Esophagus squamous epithelium (tissue), 5 donors: ENCODE data around the gene UQCRHL. TPM values are rescaled to one million over a fixed set of nuclear protein-coding genes. Genes with fewer than 3 reads are reported as not detected.

Experiments
- DNase-seq: peaks from one replicate; lab custom pipeline; 2025; lab: John Stamatoyannopoulos, UW
- H3K27ac ChIP-seq, 4 donors: fragments of 200-600 bp; sonication (generic); one replicate each; pipeline ENCODE4 v1.5.1; 2016 to 2019; ENCODE audit warnings: mild to moderate bottlenecking in 1 of 4
- H3K27me3 ChIP-seq, 4 donors: fragments of 200-600 bp; sonication (generic); 1 replicate in 3 of 4; 2 replicates in 1 of 4; pipeline versions ENCODE4 v1.5.1 to v1.6.0; 2017 to 2021; ENCODE audit warnings: antibody characterized with exemption in 1 of 4
- H3K36me3 ChIP-seq, 3 donors: fragments of 200-600 bp; sonication (generic); one replicate each; pipeline ENCODE4 v1.5.1; 2016 to 2019
- H3K4me1 ChIP-seq, 3 donors: fragments of 200-600 bp; sonication (generic); one replicate each; pipeline ENCODE4 v1.5.1; 2017 to 2019
- H3K4me3 ChIP-seq, 4 donors: fragments of 200-600 bp; sonication (generic); 1 replicate in 3 of 4; 2 replicates in 1 of 4; pipeline ENCODE4 v1.5.1; 2016 to 2019; ENCODE audit warnings: mild to moderate bottlenecking in 2 of 4, moderate library complexity in 1 of 4
- H3K9me3 ChIP-seq, 3 donors: fragments of 200-600 bp; sonication (generic); one replicate each; pipeline ENCODE4 v1.5.1; 2016 to 2019
- POLR2A ChIP-seq, 4 donors: fragments of 450-650 bp; IDR thresholded peaks; one replicate each; pipeline ENCODE4 v1.6.1; 2017; ENCODE audit warnings: antibody characterized with exemption in 4 of 4, mild to moderate bottlenecking in 4 of 4, moderate library complexity in 3 of 4
- WGBS, 2 donors: methylation state at CpG; one replicate each; pipeline ENCODE4 v1.1.5; 2018; 5-methylcytosine and 5-hydroxymethylcytosine counted together
- intact Hi-C: fragments of 100-400 bp; cut with DNase I; formaldehyde crosslinking; loops from one replicate; pipeline ENCODE4 v1.15.0; 2022
- total RNA-seq, 4 donors: library from RNA; depleted of rRNA; stranded (reverse); fragments of >200 nt; gene quantifications; one replicate each; pipeline ENCODE4 v1.1.0, GENCODE V29; 2016
- TF ChIP-seq, protein P1 (sequence below), 6 experiments: fragments of 450-650 bp in 4 of 6; fragments of 200-600 bp in 2 of 6; sonication (generic) in 2 of 6; IDR thresholded peaks; one replicate each; pipeline ENCODE4 v1.5.1; 2016 to 2019; ENCODE audit warnings: antibody characterized with exemption in 6 of 6, mild to moderate bottlenecking in 4 of 6, moderate library complexity in 4 of 6
- donor health status: DM: yes; HTN: yes; CAD: no.

Gene UQCRHL
- total RNA-seq, 4 donors from 2014 or later, result 0.64 to 1.8 (median 0.78) TPM

DNA sequence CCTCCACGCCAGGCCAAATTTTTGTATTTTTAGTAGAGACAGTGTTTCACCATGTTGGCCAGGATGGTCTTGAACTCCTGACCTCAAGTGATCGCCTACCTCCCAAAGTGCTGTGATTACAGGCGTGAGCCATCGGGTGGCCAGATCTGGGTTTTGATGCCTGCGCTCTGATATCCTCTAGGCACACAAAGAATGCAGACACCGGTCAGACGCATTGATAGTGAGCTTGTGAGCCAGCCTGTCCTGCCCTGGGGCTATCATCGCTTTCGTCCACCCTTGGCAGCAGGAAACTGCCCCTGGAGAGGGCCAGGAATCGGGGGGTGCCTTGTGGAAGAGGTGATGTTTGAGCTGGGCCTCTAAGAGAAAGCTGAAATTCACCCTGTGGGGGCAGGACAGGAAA lies 44.9 kb downstream of the UQCRHL start:
- Histone ChIP-seq H3K4me3 (no peak overlapping the region), H3K27me3 (peaks cover 0 to 33% (median 1%) of the 10 kb centered on the region in 4 donors), H3K4me1 (peaks cover 40 to 84% (median 45%) of the 10 kb centered on the region in 3 donors), H3K36me3 (peaks cover 0 to 12% (median 0%) of the 10 kb centered on the region in 3 donors), H3K9me3 (no peaks in the 10 kb centered on the region), H3K27ac (no peak overlapping the region)
- intact Hi-C loops, result no loop called here
- WGBS, 2 donors, result 77 to 90% methylated on average over 2 to 10 of the region's 10 CpGs
- TF ChIP-seq, protein P1, sequence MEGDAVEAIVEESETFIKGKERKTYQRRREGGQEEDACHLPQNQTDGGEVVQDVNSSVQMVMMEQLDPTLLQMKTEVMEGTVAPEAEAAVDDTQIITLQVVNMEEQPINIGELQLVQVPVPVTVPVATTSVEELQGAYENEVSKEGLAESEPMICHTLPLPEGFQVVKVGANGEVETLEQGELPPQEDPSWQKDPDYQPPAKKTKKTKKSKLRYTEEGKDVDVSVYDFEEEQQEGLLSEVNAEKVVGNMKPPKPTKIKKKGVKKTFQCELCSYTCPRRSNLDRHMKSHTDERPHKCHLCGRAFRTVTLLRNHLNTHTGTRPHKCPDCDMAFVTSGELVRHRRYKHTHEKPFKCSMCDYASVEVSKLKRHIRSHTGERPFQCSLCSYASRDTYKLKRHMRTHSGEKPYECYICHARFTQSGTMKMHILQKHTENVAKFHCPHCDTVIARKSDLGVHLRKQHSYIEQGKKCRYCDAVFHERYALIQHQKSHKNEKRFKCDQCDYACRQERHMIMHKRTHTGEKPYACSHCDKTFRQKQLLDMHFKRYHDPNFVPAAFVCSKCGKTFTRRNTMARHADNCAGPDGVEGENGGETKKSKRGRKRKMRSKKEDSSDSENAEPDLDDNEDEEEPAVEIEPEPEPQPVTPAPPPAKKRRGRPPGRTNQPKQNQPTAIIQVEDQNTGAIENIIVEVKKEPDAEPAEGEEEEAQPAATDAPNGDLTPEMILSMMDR (IDR thresholded peaks at IDR 0.05), result no peak
- no peak for TF ChIP-seq POLR2A (IDR thresholded peaks at IDR 0.05)
- no peak for DNase-seq

GRCh38 chr1:15761366-15762128 lies 45.9 kb downstream of the UQCRHL start:
- TF ChIP-seq, protein P1 (IDR thresholded peaks at IDR 0.05), result no peak
- no peak for TF ChIP-seq POLR2A (IDR thresholded peaks at IDR 0.05)
- H3K27me3 ChIP-seq, result peaks cover 0 to 37% (median 1%) of the 10 kb centered on the region in 4 donors
- H3K27ac ChIP-seq, result peak overlapping the region; percentile 25 to 87 (median 74)
- H3K4me3 ChIP-seq, result peak overlapping the region in 2 of 4 donors; percentile 19 to 51
- peaks cover 44 to 87% (median 55%) of the 10 kb centered on the region in 3 donors for H3K4me1 ChIP-seq
- no peaks in the 10 kb centered on the region for H3K9me3 ChIP-seq
- WGBS, 2 donors, result 52 to 60% methylated on average over 8 of the region's 8 CpGs
- intact Hi-C loops, result no loop called here
- peaks cover 0 to 6% (median 0%) of the 10 kb centered on the region in 3 donors for H3K36me3 ChIP-seq
- DNase-seq, result no peak

- 32% methylated on average over 10 of the region's 12 CpGs; no CpG with 5 or more reads in 1 of the 2 donors for WGBS, 2 donors
- no peak for DNase-seq
- intact Hi-C loops, result no loop called here
Observed at GRCh38 chr1:15760520-15761211, 46.8 kb downstream of the UQCRHL start.

GRCh38 chr1:15758953-15759661 lies 48.3 kb downstream of the UQCRHL start:
- no peak for DNase-seq

More at GRCh38 chr1:15760520-15761211, 46.8 kb downstream of the UQCRHL start:
- peaks cover 50 to 87% (median 57%) of the 10 kb centered on the region in 3 donors for H3K4me1 ChIP-seq
- H3K27ac ChIP-seq, result peak overlapping the region; percentile 3 to 87 (median 74)
- no peak for TF ChIP-seq POLR2A (IDR thresholded peaks at IDR 0.05)
- TF ChIP-seq, protein P1 (IDR thresholded peaks at IDR 0.05), result no peak
- no peaks in the 10 kb centered on the region for H3K9me3 ChIP-seq
- peak overlapping the region in 3 of 4 donors; percentile 13 to 85 (median 19) for H3K4me3 ChIP-seq
- H3K27me3 ChIP-seq, result peaks cover 0 to 37% (median 1%) of the 10 kb centered on the region in 4 donors
- H3K36me3 ChIP-seq, result peaks cover 0 to 6% (median 0%) of the 10 kb centered on the region in 3 donors

More at GRCh38 chr1:15758953-15759661, 48.3 kb downstream of the UQCRHL start:
- TF ChIP-seq, protein P1 (IDR thresholded peaks at IDR 0.05), result no peak
- no peak for TF ChIP-seq POLR2A (IDR thresholded peaks at IDR 0.05)
- WGBS, 2 donors, result 2% methylated on average over 7 of the region's 58 CpGs; no CpG with 5 or more reads in 1 of the 2 donors
- H3K9me3 ChIP-seq, result no peaks in the 10 kb centered on the region
- peak overlapping the region; percentile 86 to 90 (median 88) for H3K27ac ChIP-seq
- peaks cover 0 to 37% (median 1%) of the 10 kb centered on the region in 4 donors for H3K27me3 ChIP-seq
- peaks cover 36 to 74% (median 43%) of the 10 kb centered on the region in 3 donors for H3K4me1 ChIP-seq
- intact Hi-C loops, result no loop called here
- H3K4me3 ChIP-seq, result peak overlapping the region; percentile 65 to 85 (median 82)
- no peaks in the 10 kb centered on the region for H3K36me3 ChIP-seq
